ENCODE measurements around the gene RTN4. TPM values are rescaled to one million over a fixed set of nuclear protein-coding genes. Genes with fewer than 3 reads are reported as not detected.
A peak's percentile ranks its signal among the peaks of the same experiment; 100 is the strongest.

The RTN4 gene
- total and polyA plus RNA-seq, 10 donors, result 55.2 to 215 (median 155) TPM

GRCh38 chr2:54945391-54946219 lies 104.6 kb downstream of the RTN4 start:
- H3K27me3 ChIP-seq (replicated peaks in 1 of 7), result no peaks in the 10 kb centered on the region
- DNase-seq, result no peak
- no peak for TF ChIP-seq POLR2AphosphoS5 (IDR thresholded peaks at IDR 0.05)
- no peak for TF ChIP-seq POLR2A (IDR thresholded peaks at IDR 0.05)
- TF ChIP-seq, protein P1, sequence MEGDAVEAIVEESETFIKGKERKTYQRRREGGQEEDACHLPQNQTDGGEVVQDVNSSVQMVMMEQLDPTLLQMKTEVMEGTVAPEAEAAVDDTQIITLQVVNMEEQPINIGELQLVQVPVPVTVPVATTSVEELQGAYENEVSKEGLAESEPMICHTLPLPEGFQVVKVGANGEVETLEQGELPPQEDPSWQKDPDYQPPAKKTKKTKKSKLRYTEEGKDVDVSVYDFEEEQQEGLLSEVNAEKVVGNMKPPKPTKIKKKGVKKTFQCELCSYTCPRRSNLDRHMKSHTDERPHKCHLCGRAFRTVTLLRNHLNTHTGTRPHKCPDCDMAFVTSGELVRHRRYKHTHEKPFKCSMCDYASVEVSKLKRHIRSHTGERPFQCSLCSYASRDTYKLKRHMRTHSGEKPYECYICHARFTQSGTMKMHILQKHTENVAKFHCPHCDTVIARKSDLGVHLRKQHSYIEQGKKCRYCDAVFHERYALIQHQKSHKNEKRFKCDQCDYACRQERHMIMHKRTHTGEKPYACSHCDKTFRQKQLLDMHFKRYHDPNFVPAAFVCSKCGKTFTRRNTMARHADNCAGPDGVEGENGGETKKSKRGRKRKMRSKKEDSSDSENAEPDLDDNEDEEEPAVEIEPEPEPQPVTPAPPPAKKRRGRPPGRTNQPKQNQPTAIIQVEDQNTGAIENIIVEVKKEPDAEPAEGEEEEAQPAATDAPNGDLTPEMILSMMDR (IDR thresholded peaks at IDR 0.05 in 8 of 11, conservative IDR thresholded peaks at IDR 0.05 in 3 of 11), result no peak
- H3K4me3 ChIP-seq, result no peak overlapping the region
- H3K27ac ChIP-seq, result no peak overlapping the region
- no peaks in the 10 kb centered on the region for H3K4me1 ChIP-seq
- no peaks in the 10 kb centered on the region for H3K9me3 ChIP-seq
- H3K36me3 ChIP-seq, result no peaks in the 10 kb centered on the region
- 61 to 70% (median 61%) methylated on average over 7 to 8 of the region's 8 CpGs for WGBS, 5 donors
- intact Hi-C loops (cut with DNase I; ENCODE audit: low total_unique reads), result no loop called here

DNA sequence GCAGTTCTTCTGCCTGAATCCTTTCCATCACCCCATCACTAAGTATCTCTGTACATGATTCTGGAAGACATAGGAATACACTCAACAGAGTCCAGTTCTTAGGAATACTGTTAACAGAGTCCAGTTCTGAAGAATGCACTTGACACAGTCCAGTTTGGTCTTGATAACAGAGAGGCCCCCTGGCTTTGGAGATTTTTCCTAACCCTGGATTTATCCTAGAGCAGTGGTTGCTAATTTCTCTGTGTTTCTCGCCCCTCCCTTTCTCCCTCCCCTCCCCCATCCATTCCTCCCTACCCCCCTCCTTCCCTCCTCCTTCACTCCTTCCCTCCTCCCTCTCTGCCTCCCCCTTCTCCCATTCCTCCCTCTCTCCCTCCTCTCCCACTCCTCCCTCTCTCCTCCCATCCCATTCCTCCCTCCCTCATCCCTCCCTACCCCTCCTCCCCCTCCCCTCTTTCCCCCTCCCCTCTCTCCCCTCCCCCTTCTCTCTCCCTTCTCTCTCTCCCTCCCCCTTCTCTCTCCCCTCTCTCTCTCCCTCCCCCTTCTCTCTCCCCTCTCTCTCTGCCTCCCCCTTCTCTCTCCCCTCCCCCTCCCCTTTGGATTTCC lies 105.4 kb downstream of the RTN4 start:
- 81 to 100% (median 95%) methylated on average over 1 of the region's 1 CpG for WGBS, 5 donors

DNA sequence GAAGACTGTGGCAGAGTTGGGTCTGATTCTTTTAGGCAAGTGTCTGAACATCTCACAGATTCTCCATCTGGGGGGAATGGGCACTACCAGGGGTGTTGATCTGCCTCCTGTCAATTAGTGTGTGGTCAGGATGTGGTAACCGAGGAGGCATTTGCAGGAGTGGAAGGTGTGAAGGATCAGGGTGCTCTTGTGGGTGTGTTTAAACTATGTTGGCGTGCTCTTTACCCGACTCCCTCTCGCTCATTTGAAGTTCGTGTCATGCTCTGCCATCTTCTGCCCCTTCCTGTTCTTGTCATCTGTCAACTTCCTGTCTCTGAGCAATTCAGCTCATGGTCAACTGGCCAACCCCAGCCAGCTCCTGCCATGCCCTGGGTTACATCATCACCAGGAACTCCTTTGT lies 107.9 kb downstream of the RTN4 start:
- Histone ChIP-seq H3K4me1 (no peaks in the 10 kb centered on the region), H3K4me3 (no peak overlapping the region), H3K9me3 (peaks cover 0 to 16% (median 13%) of the 10 kb centered on the region in 8 donors), H3K27ac (peak overlapping the region in 3 of 8 donors; percentile 2 to 42 (median 16)), H3K36me3 (no peaks in the 10 kb centered on the region), H3K27me3 (replicated peaks in 1 of 7) (no peaks in the 10 kb centered on the region)
- intact Hi-C loops (cut with DNase I; ENCODE audit: low total_unique reads), result no loop called here
- peak; percentile 57 for DNase-seq
- 42 to 69% (median 55%) methylated on average over 5 of the region's 5 CpGs for WGBS, 5 donors
- TF ChIP-seq POLR2A (IDR thresholded peaks at IDR 0.05), result no peak
- TF ChIP-seq, protein P1 (IDR thresholded peaks at IDR 0.05 in 8 of 11, conservative IDR thresholded peaks at IDR 0.05 in 3 of 11), result no peak
- TF ChIP-seq POLR2AphosphoS5 (IDR thresholded peaks at IDR 0.05), result no peak

More for the DNA sequence above, 105.4 kb downstream of the RTN4 start:
- DNase-seq, result no peak
- intact Hi-C loops (cut with DNase I; ENCODE audit: low total_unique reads), result no loop called here
- Histone ChIP-seq H3K27ac (no peak overlapping the region), H3K9me3 (no peaks in the 10 kb centered on the region), H3K36me3 (no peaks in the 10 kb centered on the region), H3K4me3 (no peak overlapping the region), H3K4me1 (no peaks in the 10 kb centered on the region), H3K27me3 (replicated peaks in 1 of 7) (no peaks in the 10 kb centered on the region)
- TF ChIP-seq, protein P1 (IDR thresholded peaks at IDR 0.05 in 8 of 11, conservative IDR thresholded peaks at IDR 0.05 in 3 of 11), result no peak
- TF ChIP-seq POLR2AphosphoS5 (IDR thresholded peaks at IDR 0.05) (no peak), POLR2A (IDR thresholded peaks at IDR 0.05) (no peak)

All from spleen (tissue), 11 donors.